Measurements from ENCODE around the gene ST8SIA2.

Gene ST8SIA2

DNA sequence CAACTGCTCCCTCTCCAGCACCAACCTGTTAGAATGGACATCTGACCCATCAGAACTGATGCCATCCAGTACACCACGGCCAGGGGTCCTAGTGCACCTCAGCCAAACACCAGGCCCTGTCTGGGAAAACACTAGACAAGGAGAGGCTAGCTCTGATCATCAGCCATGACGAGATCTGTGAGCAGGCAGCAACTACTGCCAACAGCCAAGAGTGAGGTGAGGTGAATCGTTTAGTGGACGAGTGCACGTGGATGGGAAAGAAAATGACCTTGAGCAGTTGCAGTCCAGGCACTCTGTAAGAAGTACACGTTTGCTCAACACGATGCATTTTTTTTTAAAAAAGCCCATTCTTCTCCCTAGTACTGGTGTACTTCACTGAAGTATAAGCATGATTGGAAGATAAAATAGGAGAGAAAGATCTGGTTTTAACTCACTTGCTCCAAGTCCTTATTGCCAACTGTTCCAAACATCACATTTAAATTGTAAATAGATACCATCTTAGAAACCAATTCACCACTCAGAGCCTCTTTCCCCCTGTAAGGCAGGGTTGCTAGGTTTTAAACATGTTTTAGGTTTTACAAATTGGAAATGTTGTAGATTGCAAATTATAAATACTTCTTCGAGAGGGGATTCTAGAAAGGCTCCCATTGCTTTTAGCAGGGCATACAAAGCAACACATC is 5.7 kb downstream of the ST8SIA2 start:
- no peak for DNase-seq

- no peak for DNase-seq
These were observed 6.9 kb downstream of the ST8SIA2 start for GRCh38 chr15:92400573-92400972.

DNA sequence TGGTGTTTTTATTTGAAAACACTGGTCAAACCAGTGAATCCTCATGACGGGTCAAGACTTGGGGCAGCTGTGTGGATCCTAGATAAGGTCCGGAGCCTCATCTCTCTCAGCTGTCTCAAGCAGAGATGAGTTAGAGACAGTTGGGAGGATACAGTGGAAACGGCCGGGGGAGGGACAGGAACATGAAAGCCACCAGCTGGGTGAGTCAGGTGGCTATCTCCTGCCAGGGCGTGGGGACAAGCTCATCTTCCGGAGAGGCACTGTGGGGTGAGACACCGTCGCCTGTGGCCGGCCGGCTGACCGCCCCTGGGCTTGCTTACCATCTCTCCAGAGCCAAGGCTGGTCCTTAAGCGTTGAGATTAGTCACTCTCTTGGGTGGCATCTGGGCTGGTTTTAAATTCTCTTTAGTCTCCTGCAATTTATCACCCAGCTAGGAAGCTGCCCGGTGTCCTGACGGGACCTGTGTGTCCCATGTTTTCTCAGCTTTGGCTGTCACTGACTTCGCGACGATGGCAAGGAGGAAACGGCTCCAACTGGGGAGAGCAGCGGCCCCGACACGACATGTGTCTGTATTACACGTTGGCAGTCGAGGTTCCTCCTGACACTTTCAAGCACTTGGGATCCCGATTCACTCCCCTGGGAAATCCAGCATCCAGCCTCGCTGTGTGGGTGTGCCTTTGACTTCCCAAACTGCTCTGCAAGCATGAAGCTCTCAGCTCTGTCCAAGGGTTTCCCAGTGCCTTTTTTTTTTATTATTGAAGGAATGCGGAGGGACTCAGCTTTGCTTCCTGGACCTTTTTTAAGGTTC is 7.5 kb downstream of the ST8SIA2 start:
- no peak for DNase-seq

DNA sequence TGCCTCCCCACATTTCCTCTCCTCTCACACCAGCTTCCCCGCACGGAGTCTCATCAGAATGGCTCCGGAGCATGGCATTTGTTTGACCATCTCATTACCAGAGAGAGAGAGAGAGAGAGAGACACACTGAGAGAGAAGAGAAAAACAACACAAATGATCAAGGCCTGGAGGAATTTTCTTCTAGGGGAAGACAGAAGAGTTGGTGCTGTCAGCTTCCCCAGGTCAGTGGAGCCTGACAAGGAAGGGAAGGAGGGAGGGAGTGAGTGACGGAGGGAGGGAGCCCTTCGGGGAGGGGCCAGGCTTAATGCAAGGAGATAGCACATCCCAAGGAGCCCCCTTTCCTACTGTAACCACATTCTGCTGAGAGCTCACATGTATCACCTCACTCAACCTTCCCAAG is 9.1 kb downstream of the ST8SIA2 start:
- DNase-seq, result no peak

- DNase-seq, result no peak
These were observed 12.3 kb downstream of the ST8SIA2 start for GRCh38 chr15:92405942-92406341.

DNA sequence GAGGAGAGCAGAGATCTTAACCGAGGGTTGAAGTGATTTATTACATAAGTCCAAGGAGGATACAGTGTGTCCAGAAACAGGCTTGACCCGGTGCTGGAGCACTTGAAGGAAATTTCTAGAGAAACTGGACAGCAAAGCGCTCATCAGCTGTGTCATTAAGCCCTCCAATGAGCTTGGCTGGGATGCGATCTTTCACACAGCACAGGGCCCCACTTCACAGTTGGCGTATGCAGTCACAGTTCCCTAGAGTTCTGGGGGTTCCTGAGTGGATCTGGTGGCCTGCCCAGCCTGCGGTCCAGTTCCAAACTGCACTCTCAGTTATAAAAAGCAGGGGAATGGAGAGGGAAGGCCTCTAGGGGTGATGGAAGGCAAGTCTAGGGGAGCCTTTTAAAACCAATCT is 13.6 kb downstream of the ST8SIA2 start:
- no peak for DNase-seq

DNA sequence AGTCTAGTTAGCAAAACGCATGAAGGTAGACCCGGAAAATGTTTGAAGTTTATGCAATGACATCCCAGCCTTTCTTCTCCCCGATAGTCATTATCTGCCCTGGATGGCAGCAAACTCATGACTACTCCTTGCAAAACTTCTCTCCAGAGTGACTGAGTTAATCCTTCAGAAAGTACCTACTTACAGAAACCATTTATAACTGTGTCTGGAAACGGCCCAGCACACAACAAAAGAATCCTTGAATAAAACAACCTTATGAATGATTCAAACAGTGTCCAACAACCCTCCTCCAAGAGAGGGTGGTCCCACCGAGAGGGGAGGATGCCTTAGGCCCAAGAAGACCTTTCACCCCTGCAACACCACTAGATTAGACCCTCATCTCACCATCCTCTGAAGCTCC is 14.2 kb downstream of the ST8SIA2 start:
- no peak for DNase-seq

DNA sequence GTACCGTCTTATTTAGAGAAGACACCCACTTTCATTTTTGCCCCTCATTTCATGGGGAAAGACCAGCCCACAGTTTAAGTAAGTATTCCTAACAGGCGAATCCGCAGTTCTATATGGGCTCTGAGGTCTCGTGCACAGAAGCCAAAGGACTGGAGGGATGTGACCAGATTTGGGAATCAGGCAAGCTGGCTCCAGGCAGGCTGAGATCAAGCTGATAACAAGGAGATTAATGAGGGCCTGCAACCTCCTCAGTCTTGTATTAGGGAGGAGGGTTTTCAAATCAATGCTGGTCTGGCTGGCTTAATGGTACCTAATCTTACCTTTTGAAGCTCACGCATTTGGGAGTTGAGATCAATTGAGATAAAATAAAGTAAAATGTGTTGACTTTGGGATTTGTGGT is 15.3 kb downstream of the ST8SIA2 start:
- no peak for DNase-seq

- DNase-seq, result no peak
These were observed 15.8 kb downstream of the ST8SIA2 start for GRCh38 chr15:92409521-92409920.

DNA sequence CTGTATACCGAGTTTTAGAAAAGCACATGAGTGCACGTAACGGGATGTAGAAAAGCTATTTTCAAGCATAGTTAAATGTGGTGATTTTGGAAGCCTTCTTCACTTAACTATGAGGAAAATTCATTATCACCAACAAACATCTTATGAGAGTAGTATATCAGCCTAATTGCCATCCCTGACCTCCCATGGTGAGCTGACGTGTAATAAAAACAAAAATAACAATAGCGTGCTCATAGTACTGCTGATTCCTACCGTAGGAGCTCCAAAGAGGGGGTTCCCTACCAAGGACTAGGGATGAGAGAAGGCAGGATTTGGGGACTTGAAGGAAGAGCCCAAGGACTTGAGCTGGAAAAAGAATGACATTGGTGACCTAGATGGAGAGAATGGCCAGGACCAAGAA is 16.9 kb downstream of the ST8SIA2 start:
- DNase-seq, result no peak

DNA sequence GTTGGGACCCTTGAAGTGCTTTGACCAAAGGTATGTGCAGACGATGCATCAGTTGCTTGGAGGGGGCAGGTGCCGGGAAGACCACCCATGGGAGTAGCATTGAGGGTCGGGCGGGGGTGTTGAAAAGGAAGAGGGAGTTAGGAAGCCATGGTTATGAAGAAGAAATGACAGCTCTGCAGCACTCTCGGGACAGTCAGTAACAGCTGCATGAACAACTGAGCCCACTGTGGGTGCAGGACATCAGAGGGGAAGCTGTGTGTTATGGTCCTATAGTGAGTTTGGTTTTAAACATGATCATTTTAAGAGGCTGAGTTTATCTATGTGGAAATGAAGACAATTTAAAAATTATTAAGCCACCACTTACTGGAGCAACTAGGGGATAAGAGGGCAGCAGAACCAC is 17.6 kb downstream of the ST8SIA2 start:
- DNase-seq, result no peak

- no peak for DNase-seq
These were observed 19.8 kb downstream of the ST8SIA2 start for GRCh38 chr15:92413510-92413909.

DNA sequence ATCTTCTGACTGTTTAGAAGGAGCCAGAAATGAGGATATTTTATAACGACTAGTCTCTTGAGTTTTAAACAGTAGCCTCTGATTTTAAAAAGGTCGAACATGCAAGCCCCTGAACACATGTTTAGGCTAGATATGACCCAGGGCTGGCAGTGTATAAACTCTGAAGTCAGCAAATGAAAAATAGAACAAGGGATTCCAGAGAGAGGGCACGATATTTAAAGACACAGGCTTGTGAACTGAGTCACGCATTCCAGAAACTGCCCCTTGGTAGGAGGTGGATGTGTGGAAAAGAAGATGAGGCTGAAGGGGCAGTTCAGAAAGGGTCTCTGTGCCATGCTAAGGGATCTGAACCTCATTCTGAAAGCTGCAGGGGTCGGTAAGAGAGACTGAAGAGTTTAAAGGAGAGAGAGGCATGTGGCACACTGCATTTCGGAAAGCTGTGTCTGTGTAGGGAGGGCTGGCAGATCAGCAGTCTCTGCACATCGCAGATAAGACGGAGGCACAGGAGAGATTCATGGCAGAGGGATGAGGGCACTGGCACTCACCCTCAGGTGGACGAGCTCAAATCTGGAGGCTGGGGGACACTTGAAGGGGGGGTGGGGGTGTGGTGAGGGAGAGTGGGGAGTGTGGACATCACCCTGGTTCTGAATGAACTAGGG is 22.1 kb downstream of the ST8SIA2 start:
- no peak for DNase-seq

DNA sequence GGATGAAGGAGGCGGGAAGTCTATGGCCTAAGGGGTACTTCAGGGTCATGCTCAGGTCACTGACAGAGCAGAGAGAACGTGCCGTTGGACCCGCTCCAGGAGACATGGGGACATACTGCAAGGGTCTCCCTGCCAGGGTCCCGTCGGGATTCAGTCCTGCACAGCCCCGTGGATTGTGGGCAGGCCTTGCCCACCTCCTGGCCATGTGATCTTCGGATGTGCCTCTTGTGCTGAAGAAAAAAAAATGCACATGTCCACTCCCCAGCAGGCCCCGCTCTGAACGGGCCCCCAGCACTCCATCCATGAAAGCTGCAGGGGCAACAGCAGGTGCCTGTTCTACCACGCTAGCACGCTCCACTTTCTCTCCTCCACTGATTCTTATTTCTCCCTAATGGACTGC is 22.9 kb downstream of the ST8SIA2 start:
- no peak for DNase-seq

- DNase-seq, result no peak
These were observed 24.0 kb downstream of the ST8SIA2 start for GRCh38 chr15:92417716-92418115.

GRCh38 chr15:92418864-92419263 is 25.2 kb downstream of the ST8SIA2 start:
- no peak for DNase-seq

DNA sequence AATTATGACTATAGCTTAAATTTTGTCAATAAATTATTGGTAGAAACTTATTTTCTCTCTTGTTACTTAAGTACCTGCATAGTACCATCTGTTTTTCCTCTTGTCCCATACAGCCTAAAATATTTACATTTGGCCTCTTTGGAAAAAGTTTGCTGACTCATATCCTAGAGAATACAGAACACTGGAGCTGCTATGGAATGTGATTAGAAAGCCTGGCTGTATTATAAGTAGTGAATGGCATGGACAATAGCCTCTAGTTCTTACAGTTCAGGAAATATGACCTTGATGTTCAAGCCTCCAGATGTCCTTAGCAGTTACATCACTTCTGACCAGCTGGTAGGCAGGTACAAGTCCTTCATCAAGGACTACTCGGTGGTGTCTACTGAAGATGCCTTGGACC is 28.3 kb downstream of the ST8SIA2 start:
- DNase-seq, result no peak

- DNase-seq, result no peak
These were observed 32.0 kb downstream of the ST8SIA2 start for GRCh38 chr15:92425578-92426225.

- DNase-seq, result no peak
These were observed 35.8 kb downstream of the ST8SIA2 start for GRCh38 chr15:92429378-92430068.

DNA sequence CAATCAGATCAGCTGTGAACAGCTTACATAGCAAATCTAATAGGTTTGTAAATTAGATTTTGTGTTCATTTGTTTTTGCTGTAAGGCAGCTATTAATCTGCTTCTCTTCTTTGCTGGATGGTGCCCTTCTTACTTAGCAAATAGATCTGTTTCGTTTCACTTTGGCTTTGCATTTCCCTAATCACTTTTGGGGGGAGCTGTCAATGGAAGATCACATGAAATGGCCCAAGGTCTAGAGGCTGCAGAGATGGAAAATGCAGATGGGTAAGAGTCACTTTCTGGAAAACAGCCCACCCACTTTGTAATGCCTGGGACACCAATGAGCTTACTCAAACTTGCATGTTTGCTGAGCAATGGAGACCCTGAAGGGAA is 36.4 kb downstream of the ST8SIA2 start:
- DNase-seq, result no peak

GRCh38 chr15:92435145-92435544 is 41.5 kb downstream of the ST8SIA2 start:
- DNase-seq, result no peak

DNA sequence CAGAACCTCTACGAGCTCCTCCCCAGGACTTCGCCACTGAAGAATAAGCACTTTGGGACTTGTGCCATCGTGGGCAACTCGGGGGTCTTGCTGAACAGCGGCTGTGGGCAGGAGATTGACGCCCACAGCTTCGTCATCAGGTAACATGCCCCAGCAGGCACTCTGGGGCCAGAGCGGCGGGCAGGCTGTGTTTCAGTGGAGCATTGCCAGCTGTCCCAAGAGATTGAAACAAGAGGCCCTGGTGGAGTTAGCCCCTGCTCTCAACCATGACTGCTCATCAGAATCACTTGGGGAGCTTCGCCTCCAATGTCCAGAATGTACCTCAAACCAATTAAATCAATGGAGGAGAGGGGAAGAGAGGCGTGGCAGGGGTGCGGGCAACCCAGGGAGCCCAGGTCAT is 44.8 kb downstream of the ST8SIA2 start:
- no peak for DNase-seq

GRCh38 chr15:92443381-92443780 is 49.7 kb downstream of the ST8SIA2 start:
- no peak for DNase-seq

All from SW 1271 (cell line).